ENCODE results near the gene SRBD1. TPM values are rescaled to one million over a fixed set of nuclear protein-coding genes. Genes with fewer than 3 reads are reported as not detected.
A peak's percentile ranks its signal among the peaks of the same experiment; 100 is the strongest.

Gene SRBD1
- total RNA-seq, 1 donor, result 17.4 TPM

- Histone ChIP-seq H3K27me3 (ENCODE audit: insufficient read depth, low read length) (no peaks in the 10 kb centered on the region), H3K4me2 (ENCODE audit: insufficient read depth, low read length) (no peak overlapping the region), H3K27ac (ENCODE audit: low read depth, low read length) (no peak overlapping the region), H3K79me2 (ENCODE audit: insufficient read depth, low read length) (no peaks in the 10 kb centered on the region), H3K36me3 (ENCODE audit: insufficient read depth, low read length) (no peaks in the 10 kb centered on the region), H3K4me1 (ENCODE audit: insufficient read depth, low read length) (no peaks in the 10 kb centered on the region), H3K9me3 (ENCODE audit: low read depth, low read length) (no peaks in the 10 kb centered on the region), H4K20me1 (ENCODE audit: insufficient read depth, low read length) (no peaks in the 10 kb centered on the region), H3K4me3 (ENCODE audit: insufficient read depth, low read length) (no peak overlapping the region), H2AFZ (ENCODE audit: low read length) (no peak overlapping the region)
- no peak for TF ChIP-seq CTCF (IDR thresholded peaks at IDR 0.05; ENCODE audit: extremely low read depth, low read depth, low read length)
- no peak for DNase-seq (ENCODE audit: insufficient read length, low spot score, missing footprints)
Observed at GRCh38 chr2:45370369-45370768, 240.7 kb downstream of the SRBD1 start.

GRCh38 chr2:45368792-45369191 lies 242.3 kb downstream of the SRBD1 start:
- Histone ChIP-seq H2AFZ (ENCODE audit: low read length) (no peak overlapping the region), H3K79me2 (ENCODE audit: insufficient read depth, low read length) (no peaks in the 10 kb centered on the region), H3K9me3 (ENCODE audit: low read depth, low read length) (no peaks in the 10 kb centered on the region), H3K4me2 (ENCODE audit: insufficient read depth, low read length) (no peak overlapping the region), H3K36me3 (ENCODE audit: insufficient read depth, low read length) (no peaks in the 10 kb centered on the region), H3K27ac (ENCODE audit: low read depth, low read length) (no peak overlapping the region), H3K4me3 (ENCODE audit: insufficient read depth, low read length) (no peak overlapping the region), H4K20me1 (ENCODE audit: insufficient read depth, low read length) (no peaks in the 10 kb centered on the region), H3K27me3 (ENCODE audit: insufficient read depth, low read length) (no peaks in the 10 kb centered on the region), H3K4me1 (ENCODE audit: insufficient read depth, low read length) (no peaks in the 10 kb centered on the region)
- no peak for DNase-seq (ENCODE audit: insufficient read length, low spot score, missing footprints)
- no peak for TF ChIP-seq CTCF (IDR thresholded peaks at IDR 0.05; ENCODE audit: extremely low read depth, low read depth, low read length)

- DNase-seq (ENCODE audit: insufficient read length, low spot score, missing footprints), result no peak
Observed at GRCh38 chr2:45361666-45362065, 249.4 kb downstream of the SRBD1 start.

GRCh38 chr2:45354776-45355175 lies 256.3 kb downstream of the SRBD1 start:
- H3K36me3 ChIP-seq (ENCODE audit: insufficient read depth, low read length), result no peaks in the 10 kb centered on the region
- no peak for TF ChIP-seq CTCF (IDR thresholded peaks at IDR 0.05; ENCODE audit: extremely low read depth, low read depth, low read length)
- peaks cover 18% of the 10 kb centered on the region for H3K4me1 ChIP-seq (ENCODE audit: insufficient read depth, low read length)
- H3K9me3 ChIP-seq (ENCODE audit: low read depth, low read length), result no peaks in the 10 kb centered on the region
- H3K4me2 ChIP-seq (ENCODE audit: insufficient read depth, low read length), result no peak overlapping the region
- H2AFZ ChIP-seq (ENCODE audit: low read length), result no peak overlapping the region
- H3K27me3 ChIP-seq (ENCODE audit: insufficient read depth, low read length), result no peaks in the 10 kb centered on the region
- no peak for DNase-seq (ENCODE audit: insufficient read length, low spot score, missing footprints)
- no peak overlapping the region for H3K4me3 ChIP-seq (ENCODE audit: insufficient read depth, low read length)
- peak overlapping the region; percentile 83 for H3K27ac ChIP-seq (ENCODE audit: low read depth, low read length)
- H4K20me1 ChIP-seq (ENCODE audit: insufficient read depth, low read length), result no peaks in the 10 kb centered on the region
- H3K79me2 ChIP-seq (ENCODE audit: insufficient read depth, low read length), result no peaks in the 10 kb centered on the region

More at GRCh38 chr2:45361666-45362065, 249.4 kb downstream of the SRBD1 start:
- no peaks in the 10 kb centered on the region for H3K9me3 ChIP-seq (ENCODE audit: low read depth, low read length)
- H3K4me2 ChIP-seq (ENCODE audit: insufficient read depth, low read length), result no peak overlapping the region
- H3K27me3 ChIP-seq (ENCODE audit: insufficient read depth, low read length), result no peaks in the 10 kb centered on the region
- no peak for TF ChIP-seq CTCF (IDR thresholded peaks at IDR 0.05; ENCODE audit: extremely low read depth, low read depth, low read length)
- no peaks in the 10 kb centered on the region for H3K4me1 ChIP-seq (ENCODE audit: insufficient read depth, low read length)
- H3K4me3 ChIP-seq (ENCODE audit: insufficient read depth, low read length), result no peak overlapping the region
- no peaks in the 10 kb centered on the region for H3K79me2 ChIP-seq (ENCODE audit: insufficient read depth, low read length)
- no peak overlapping the region for H3K27ac ChIP-seq (ENCODE audit: low read depth, low read length)
- no peaks in the 10 kb centered on the region for H3K36me3 ChIP-seq (ENCODE audit: insufficient read depth, low read length)
- no peak overlapping the region for H2AFZ ChIP-seq (ENCODE audit: low read length)
- no peaks in the 10 kb centered on the region for H4K20me1 ChIP-seq (ENCODE audit: insufficient read depth, low read length)
